Sigmoid colon (tissue), 7 donors: ENCODE results near the gene PEA15. TPM values are rescaled to one million over a fixed set of nuclear protein-coding genes. Genes with fewer than 3 reads are reported as not detected.

Experiments used
- DNase-seq: peaks from one replicate; pipeline ENCODE4 v3.0.0-alpha.2; 2019
- H3K27ac ChIP-seq, 4 donors: fragments of 200-600 bp; sonication (generic); one replicate each; pipeline ENCODE4 v1.5.1; 2016 to 2019; ENCODE audit warnings: mild to moderate bottlenecking in 1 of 4
- H3K27me3 ChIP-seq, 3 donors: fragments of 200-600 bp; sonication (generic); one replicate each; pipeline ENCODE4 v1.5.1; 2019; ENCODE audit warnings: mild to moderate bottlenecking in 1 of 3
- H3K36me3 ChIP-seq, 4 donors: fragments of 200-600 bp; sonication (generic); one replicate each; pipeline ENCODE4 v1.5.1; 2016 to 2019
- H3K4me1 ChIP-seq, 4 donors: fragments of 200-600 bp; sonication (generic); one replicate each; pipeline ENCODE4 v1.5.1; 2017 to 2019
- H3K4me3 ChIP-seq, 4 donors: fragments of 200-600 bp; sonication (generic); one replicate each; pipeline ENCODE4 v1.5.1; 2017 to 2019; ENCODE audit warnings: mild to moderate bottlenecking in 2 of 4, moderate library complexity in 1 of 4
- H3K9me3 ChIP-seq, 4 donors: fragments of 200-600 bp in 3 of 4; sonication (generic) in 3 of 4; one replicate each; pipeline versions ENCODE4 v1.5.1 to v1.6.1; 2013 to 2019
- EP300 ChIP-seq, 4 donors: sonication (generic); formaldehyde crosslinking; IDR thresholded peaks; one replicate each; pipeline ENCODE4 v1.6.1; 2017; ENCODE audit warnings: antibody characterized with exemption in 4 of 4
- POLR2A ChIP-seq, 2 donors: fragments of 450-650 bp; IDR thresholded peaks; one replicate each; pipeline ENCODE4 v1.6.1; 2016; ENCODE audit warnings: antibody characterized with exemption in 2 of 2, mild to moderate bottlenecking in 2 of 2, moderate library complexity in 2 of 2
- POLR2AphosphoS5 ChIP-seq, 4 donors: sonication (generic); formaldehyde crosslinking; IDR thresholded peaks; one replicate each; pipeline ENCODE4 v1.6.1; 2017; ENCODE audit warnings: antibody characterized with exemption in 4 of 4
- WGBS, 2 donors: extraction: QIAGEN DNeasy Blood & Tissue Kit; methylation state at CpG; one replicate each; pipeline ENCODE4 v1.1.7; 2013; 5-methylcytosine and 5-hydroxymethylcytosine counted together
- intact Hi-C: fragments of 100-400 bp; cut with DNase I; formaldehyde crosslinking; loops from one replicate; pipeline ENCODE4 v1.15.1; 2023
- polyA plus RNA-seq, 3 donors: library from polyadenylated mRNA; stranded (reverse); fragments of 200-250 nt; gene quantifications; one replicate each; pipeline ENCODE4 v1.2.3, GENCODE V29; 2013
- total RNA-seq, 4 donors: library from RNA; depleted of rRNA; stranded (reverse); fragments of >200 nt; gene quantifications; one replicate each; pipeline ENCODE4 v1.1.0, GENCODE V29; 2016
- TF ChIP-seq, protein P1 (sequence below), 4 experiments: fragments of 450-650 bp in 3 of 4; fragments of 200-600 bp in 1 of 4; IDR thresholded peaks; one replicate each; pipeline ENCODE4 v1.5.1; 2016 to 2019; ENCODE audit warnings: antibody characterized with exemption in 4 of 4, mild to moderate bottlenecking in 3 of 4, moderate library complexity in 2 of 4
- donor health status: healthy with polysubstance abuse.
- donor health status: Bipolar disorder and iron deficiency.
- donor health status: healthy.

Gene PEA15
- total and polyA plus RNA-seq, 7 donors, result 42.5 to 126 (median 98.5) TPM

DNA sequence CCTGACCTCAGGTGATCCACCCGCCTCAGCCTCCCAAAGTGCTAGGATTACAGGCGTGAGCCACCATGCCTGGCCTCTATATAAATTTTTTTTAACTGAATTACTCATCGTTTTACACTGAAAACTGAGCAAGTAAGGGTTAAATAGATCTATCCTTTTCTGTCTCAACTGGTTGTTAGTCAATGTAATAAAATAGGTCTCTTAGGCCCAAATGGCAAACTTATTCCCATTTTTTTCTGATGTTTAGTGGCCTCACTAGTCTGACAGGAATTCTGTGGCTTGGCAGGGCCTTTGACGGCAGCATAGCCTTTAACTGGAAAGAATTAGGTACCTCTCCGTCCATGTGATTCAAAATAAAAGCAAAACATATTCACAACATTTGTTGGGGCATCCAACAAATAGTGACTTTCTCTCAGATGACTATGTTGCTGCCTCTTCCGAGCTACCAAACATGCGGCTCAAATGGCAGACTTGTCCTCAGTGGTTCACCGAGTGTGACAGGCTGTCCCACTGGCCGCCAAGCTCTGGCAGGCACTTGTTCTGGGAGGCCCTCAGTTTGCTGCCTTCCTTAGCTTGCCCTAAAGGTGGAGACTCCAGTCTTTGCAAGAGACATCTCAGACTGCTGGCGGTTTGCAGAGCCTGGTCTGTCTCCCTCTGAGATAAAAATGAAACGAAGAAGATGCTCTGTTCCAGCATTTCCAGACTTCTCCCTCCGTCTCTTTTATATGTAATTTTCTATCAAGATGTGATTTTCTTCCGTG is 36.4 kb upstream of the PEA15 start:
- DNase-seq, result no peak
- Histone ChIP-seq H3K4me3 (no peak overlapping the region), H3K4me1 (no peaks in the 10 kb centered on the region), H3K27me3 (no peaks in the 10 kb centered on the region), H3K9me3 (no peaks in the 10 kb centered on the region), H3K36me3 (no peaks in the 10 kb centered on the region), H3K27ac (no peak overlapping the region)
- intact Hi-C loops, result no loop called here
- TF ChIP-seq, protein P1, sequence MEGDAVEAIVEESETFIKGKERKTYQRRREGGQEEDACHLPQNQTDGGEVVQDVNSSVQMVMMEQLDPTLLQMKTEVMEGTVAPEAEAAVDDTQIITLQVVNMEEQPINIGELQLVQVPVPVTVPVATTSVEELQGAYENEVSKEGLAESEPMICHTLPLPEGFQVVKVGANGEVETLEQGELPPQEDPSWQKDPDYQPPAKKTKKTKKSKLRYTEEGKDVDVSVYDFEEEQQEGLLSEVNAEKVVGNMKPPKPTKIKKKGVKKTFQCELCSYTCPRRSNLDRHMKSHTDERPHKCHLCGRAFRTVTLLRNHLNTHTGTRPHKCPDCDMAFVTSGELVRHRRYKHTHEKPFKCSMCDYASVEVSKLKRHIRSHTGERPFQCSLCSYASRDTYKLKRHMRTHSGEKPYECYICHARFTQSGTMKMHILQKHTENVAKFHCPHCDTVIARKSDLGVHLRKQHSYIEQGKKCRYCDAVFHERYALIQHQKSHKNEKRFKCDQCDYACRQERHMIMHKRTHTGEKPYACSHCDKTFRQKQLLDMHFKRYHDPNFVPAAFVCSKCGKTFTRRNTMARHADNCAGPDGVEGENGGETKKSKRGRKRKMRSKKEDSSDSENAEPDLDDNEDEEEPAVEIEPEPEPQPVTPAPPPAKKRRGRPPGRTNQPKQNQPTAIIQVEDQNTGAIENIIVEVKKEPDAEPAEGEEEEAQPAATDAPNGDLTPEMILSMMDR (IDR thresholded peaks at IDR 0.05), result no peak
- no peak for TF ChIP-seq POLR2A (IDR thresholded peaks at IDR 0.05)
- TF ChIP-seq EP300 (IDR thresholded peaks at IDR 0.05), result no peak
- TF ChIP-seq POLR2AphosphoS5 (IDR thresholded peaks at IDR 0.05), result no peak
- 79 to 85% methylated on average over 13 of the region's 13 CpGs for WGBS, 2 donors

DNA sequence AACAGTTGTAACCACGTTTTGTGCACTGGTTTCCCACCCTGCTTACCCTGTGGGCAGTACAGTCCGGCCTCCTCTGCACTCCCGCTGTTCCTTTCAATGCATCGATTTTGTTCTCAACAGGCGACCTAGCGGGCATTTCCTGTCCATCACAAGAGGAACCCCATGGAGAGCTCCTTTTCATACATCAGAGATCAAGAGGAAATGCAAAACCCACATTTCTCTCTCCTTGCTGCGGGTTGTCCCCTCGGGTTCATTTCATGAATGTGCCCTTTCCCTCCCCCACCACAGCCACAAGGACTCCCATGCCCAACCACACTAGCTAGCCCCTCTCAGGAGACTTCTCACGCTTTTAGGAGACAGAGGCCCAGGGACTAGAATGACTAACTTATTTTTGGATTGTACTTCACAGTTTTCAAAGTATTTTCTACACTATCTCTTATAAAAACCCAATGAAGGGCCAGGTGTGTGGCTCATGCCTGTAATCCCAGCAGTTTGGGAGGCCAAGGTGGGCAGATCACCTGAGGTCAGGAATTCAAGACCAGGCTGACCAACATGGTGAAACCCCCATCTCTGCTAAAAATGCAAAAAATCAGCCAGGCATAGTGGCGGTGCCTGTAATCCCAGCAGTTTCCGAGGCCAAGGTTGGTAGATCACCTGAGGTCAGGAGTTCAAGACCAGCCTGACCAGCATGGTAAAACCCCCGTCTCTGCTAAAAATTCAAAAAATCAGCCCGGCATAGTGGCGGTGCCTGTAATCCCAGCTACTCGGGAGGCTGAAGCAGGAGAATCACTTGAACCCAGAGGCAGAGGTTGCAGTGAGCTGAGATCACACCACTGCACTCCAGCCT is 35.4 kb upstream of the PEA15 start:
- DNase-seq, result no peak
- WGBS, 2 donors, result 51 to 69% methylated on average over 15 of the region's 15 CpGs

DNA sequence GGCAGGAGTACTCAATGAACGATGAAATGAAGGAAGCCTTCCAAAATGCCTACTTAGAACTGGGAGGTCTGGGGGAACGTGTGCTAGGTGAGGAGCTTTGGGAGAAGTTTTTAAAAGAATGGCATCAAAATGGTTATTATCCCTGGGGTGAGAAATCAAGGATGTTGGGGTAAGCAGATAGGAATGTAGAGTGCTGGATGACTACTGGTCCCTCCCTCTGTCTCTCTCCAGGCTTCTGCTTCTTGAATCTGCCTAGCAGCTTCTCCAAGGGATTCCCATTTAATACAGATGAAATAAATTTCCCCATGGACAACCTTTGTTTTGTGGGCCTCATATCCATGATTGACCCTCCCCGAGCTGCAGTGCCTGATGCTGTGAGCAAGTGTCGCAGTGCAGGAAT is 33.8 kb upstream of the PEA15 start:
- no peaks in the 10 kb centered on the region for H3K36me3 ChIP-seq
- no peaks in the 10 kb centered on the region for H3K4me1 ChIP-seq
- peak; percentile 4 for DNase-seq
- no peaks in the 10 kb centered on the region for H3K9me3 ChIP-seq
- H3K27me3 ChIP-seq, result no peaks in the 10 kb centered on the region
- WGBS, 2 donors, result 88 to 91% methylated on average over 4 of the region's 4 CpGs
- H3K27ac ChIP-seq, result no peak overlapping the region
- no peak overlapping the region for H3K4me3 ChIP-seq
- TF ChIP-seq POLR2A (IDR thresholded peaks at IDR 0.05), result no peak
- TF ChIP-seq EP300 (IDR thresholded peaks at IDR 0.05), result no peak
- no peak for TF ChIP-seq POLR2AphosphoS5 (IDR thresholded peaks at IDR 0.05)
- TF ChIP-seq, protein P1 (IDR thresholded peaks at IDR 0.05), result no peak
- intact Hi-C loops, result no loop called here

More for the DNA sequence above, 35.4 kb upstream of the PEA15 start:
- Histone ChIP-seq H3K4me1 (no peaks in the 10 kb centered on the region), H3K9me3 (no peaks in the 10 kb centered on the region), H3K27me3 (no peaks in the 10 kb centered on the region), H3K4me3 (no peak overlapping the region), H3K27ac (no peak overlapping the region), H3K36me3 (no peaks in the 10 kb centered on the region)
- TF ChIP-seq EP300 (IDR thresholded peaks at IDR 0.05), result no peak
- no peak for TF ChIP-seq POLR2A (IDR thresholded peaks at IDR 0.05)
- TF ChIP-seq, protein P1 (IDR thresholded peaks at IDR 0.05), result no peak
- no peak for TF ChIP-seq POLR2AphosphoS5 (IDR thresholded peaks at IDR 0.05)
- intact Hi-C loops, result no loop called here

DNA sequence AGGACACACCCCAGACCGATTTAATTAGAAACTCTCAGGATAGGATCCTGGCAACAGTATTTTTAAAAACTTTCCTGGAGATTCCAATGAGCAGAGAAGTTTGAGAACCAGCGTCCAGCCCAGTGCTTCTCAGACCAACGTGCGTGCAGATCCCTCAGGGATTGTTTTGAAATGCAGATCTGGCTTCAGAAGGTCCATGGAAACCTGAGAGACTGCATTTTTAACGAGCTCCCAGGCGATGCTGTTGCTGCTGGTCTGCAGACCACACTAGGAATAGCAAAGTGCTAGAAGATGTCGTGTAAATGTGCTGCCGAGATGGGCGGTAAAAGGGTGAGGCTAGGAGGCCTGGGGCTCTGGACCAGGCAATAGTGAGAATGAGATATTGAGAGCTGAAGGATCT is 33.2 kb upstream of the PEA15 start:
- no peak for TF ChIP-seq POLR2A (IDR thresholded peaks at IDR 0.05)
- TF ChIP-seq POLR2AphosphoS5 (IDR thresholded peaks at IDR 0.05), result no peak
- TF ChIP-seq, protein P1 (IDR thresholded peaks at IDR 0.05), result no peak
- no peak for TF ChIP-seq EP300 (IDR thresholded peaks at IDR 0.05)
- 68 to 78% methylated on average over 9 of the region's 9 CpGs for WGBS, 2 donors

More for the DNA sequence above, 33.2 kb upstream of the PEA15 start:
- H3K27ac ChIP-seq, result no peak overlapping the region
- no peaks in the 10 kb centered on the region for H3K36me3 ChIP-seq
- peak; percentile 7 for DNase-seq
- H3K27me3 ChIP-seq, result no peaks in the 10 kb centered on the region
- H3K4me1 ChIP-seq, result no peaks in the 10 kb centered on the region
- intact Hi-C loops, result no loop called here
- H3K4me3 ChIP-seq, result no peak overlapping the region
- H3K9me3 ChIP-seq, result no peaks in the 10 kb centered on the region
